NAMALWA (cell line): ENCODE data around the gene HMX1.

Experiments used
- DNase-seq: peaks from one replicate; pipeline ENCODE4 v3.0.0-alpha.2; 2015; ENCODE audit warnings: low spot score

HMX1 gene

DNA sequence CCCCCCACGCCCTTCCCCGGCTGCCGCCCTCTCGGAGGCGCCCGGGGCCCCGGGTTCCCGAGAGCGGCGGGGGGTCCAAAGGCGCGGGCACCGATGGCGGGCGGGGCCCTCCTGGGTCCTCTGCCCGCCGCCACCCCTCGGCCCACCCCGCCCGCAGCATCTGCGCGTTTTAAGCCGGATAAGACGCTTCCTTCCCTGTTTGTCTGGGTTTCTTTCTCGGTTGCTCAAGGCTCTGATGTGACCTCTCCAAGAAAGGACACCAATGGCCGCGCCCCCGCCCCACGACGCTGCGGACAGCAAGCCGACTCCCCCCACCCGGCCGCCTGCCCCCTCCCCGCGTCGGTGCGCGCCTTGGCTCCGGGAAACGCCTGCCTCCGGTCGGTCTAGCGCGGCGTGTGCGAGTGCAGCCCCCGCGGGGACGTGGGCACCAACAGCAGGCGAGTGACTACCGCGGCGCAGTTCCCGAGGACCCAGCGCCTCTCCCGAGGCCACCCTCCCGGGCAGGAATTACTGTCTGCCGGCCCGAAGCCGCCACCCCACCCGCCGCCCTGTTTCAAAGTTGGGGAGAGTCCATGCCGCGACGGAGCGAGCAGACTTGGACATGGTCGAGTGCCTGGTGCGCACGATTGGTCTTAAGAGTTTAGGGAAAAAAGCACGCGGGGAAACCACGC lies 21.1 kb upstream of the HMX1 start:
- no peak for DNase-seq

DNA sequence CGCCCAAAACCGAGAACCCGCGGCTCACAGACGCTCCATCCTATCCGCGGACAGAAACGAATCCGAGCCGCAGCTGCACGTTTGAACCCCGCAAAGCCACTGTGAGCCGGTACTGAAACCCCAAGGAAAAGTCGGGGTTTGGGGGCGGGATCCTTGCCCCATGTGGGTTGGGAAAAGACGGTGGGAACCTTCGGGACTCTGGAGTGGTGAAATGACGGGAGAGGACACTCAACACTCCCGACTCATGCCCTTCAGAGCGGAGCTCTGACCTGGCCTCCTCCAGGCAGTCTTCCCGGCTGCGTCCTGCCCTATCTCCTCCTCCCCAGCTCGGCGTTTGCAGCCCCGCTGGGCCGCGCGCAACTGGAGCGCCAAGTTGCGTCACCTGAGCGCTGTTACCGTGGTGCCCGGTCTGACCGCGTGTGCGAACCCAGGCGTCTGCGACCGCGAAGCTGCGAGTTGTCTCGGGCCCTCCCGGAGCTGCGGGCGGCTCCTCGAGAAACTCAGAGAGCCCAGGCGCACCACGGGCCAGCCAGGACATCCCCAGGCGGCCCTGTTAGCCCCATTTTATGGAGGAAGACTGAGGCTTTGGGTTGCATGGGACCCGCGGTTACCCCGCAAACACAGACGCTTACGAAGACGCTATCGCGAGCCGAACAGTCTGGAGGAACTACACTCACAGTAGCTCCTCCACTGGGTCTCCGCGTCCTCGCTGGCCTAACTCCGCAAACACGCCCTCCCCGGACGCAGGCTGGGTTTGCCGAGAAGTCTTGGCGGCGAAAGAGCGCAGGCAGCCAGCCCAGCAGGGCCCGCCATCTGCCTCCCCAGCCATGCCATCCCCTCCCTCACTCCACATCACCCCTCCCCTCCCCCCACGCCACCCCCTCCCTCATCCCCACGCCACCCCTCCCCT lies 20.3 kb upstream of the HMX1 start:
- DNase-seq: no peak

- DNase-seq: no peak
These were observed 19.6 kb upstream of the HMX1 start for GRCh38 chr4:8891255-8891645.

- DNase-seq: no peak
These were observed 17.2 kb upstream of the HMX1 start for GRCh38 chr4:8888856-8889255.

GRCh38 chr4:8886612-8887406 lies 15.2 kb upstream of the HMX1 start:
- DNase-seq: peak; percentile 33

GRCh38 chr4:8882239-8882638 lies 10.6 kb upstream of the HMX1 start:
- peak; percentile 30 for DNase-seq

DNA sequence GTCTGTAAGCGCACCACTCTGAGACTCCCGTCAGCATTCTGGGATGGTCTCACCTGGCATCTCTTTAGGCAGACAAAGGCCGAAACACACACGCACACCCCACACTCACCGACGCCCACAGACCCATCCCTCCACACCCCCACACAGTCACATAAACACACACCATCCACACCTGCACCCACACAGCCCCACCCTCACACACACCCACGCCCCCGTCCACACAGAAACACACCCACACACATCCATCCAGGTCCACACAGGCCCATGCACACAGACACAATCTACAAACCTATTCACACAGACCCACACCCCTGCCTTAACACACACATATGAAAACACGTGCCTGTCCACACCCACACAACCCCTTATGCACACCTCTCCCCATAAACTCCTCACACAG lies 9.2 kb upstream of the HMX1 start:
- DNase-seq: no peak

- no peak for DNase-seq
These were observed 7.9 kb upstream of the HMX1 start for GRCh38 chr4:8879574-8879973.

- no peak for DNase-seq
These were observed 6.8 kb upstream of the HMX1 start for GRCh38 chr4:8878421-8878820.

DNA sequence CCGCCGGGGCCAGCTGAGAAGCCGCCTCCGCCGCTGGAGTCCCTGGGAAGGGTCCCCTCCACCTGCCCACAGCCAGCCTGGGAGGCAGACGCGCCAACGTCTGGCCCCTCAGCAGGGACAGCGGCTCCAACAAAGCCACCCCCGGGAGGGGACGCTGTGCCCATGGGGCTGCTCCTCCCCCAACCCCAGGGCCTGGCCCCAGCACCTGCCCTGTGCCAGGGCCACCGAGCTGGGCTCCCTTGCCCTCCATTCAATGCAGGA lies 6.1 kb upstream of the HMX1 start:
- DNase-seq: no peak

DNA sequence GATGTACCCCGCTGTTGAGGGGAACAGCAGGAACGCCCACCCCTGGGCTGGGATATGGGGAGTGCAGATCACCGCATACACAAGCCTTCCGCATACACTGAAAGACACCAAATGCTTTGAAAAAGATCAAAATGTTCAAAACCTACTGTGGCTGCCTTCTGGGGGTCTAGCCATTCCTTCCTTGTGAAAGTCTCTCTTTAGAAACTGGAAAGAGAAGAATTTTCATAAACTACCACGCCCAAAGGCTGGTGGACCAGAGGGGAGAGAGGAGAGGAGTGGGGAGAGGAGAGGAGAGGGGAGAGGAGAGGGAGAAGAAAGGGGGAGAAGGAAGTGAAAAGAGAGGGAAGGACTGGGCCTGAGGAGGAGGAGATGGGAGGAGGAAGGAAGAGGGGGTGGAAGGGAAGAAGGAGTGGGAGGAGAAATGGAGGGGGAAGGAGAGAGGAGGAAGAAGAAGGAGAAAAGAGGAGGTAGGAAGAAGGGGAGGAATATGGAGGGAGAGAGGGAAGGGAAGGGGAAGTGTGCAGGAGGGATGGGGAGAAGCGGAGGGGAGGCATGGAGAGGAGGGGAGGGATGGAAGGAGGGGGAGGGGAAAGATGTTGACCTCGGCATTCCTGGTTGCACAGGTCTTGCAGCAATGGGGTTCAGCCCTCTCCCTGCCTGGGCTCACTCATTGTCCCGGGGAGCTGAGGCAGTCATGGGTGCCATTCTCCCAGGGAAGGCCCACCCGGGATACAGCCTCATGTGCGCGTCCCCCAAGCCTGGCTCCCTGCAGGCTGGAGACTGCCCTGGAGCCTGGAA lies 5.5 kb upstream of the HMX1 start:
- no peak for DNase-seq

- DNase-seq: peak; percentile 39
These were observed 3.4 kb upstream of the HMX1 start for GRCh38 chr4:8874896-8875680.

DNA sequence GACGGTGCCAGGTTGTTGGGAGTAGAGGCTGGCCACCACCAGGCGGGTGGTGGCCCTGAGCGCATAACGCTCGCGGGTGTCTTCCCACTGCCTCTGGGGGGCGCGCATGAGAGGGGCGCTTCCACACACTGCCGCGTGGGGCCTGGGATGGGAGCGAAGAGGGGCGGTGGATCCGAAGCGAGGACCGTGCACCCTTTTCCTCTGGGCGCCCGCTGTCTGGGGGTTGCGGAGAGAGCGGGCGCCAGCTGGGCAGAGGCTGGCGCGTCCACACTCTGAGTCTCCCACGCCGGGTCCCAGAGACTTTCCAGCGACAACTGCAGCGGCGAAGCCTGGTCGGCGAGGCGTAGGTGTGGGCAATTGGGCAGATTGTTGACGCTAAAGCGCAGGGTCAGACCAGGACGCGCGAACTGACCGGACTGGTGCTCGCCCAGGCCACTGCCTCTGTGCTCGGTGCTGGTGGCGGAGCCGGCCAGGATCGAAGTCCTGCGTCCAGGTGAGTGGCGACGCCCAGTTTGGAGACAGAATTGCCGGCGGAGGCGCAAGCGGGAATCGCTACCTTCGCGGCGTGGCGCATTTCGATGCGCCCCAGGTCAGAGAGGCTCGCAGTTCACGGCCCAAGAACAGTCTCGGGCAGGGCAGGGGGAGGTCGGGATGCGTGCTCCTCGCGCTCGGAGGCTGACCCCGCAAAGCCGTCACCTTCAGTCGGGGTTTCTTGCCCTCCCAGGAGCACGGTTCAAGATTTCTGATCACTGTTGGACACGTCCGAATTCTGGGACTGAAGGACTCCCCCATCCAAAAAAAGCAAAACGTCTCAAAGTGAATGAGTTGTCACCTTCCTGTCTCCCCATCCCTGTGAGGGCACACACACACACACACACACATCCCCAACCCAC lies 2.6 kb upstream of the HMX1 start:
- no peak for DNase-seq

- no peak for DNase-seq
These were observed 1.0 kb upstream of the HMX1 start for GRCh38 chr4:8872402-8873291.

GRCh38 chr4:8870647-8871416 lies 807 bp downstream of the HMX1 start:
- no peak for DNase-seq

GRCh38 chr4:8869898-8870646 lies 1.6 kb downstream of the HMX1 start:
- no peak for DNase-seq

DNA sequence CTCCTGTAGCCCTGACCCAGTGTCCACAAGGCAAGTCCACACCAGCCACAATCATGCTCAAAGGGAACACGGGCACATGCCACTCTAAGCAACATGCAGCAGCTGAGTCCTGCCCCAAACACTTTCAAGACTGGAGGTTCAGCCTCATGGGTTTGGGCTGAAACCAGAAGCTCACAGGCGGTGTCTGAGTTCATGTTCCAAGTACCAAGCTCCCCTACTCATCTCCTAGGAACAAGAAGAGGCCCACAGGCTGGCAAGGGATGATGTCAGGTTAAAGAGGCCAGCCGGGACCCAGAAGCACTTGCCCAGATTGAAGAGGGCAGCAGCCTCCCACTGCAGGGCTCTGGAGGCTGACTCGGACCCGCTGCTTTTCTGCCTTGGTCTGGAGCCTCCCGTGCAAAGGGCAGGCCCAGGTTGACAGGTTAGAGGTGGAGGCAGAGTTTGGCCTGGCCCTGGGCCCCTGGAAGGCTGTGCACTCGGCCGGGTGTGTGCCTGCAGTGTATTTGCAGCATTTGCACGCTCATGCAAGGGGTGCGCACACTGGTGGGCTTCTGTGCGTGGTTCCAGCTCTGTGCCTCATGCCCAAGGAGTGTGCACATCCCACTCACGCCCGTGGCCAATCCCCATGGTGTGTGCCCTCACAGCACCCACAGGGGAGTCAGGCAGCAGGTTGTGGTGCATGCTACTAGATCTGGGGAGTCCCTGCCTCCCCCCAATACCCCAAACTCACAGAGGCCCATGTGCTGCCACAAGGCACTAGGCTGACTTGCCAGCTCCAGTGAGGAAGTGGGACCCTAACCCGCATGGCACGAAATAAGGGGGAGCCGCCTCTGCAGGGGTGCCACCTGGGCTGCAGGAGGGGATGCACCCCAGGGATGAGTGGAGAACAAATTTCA lies 2.4 kb downstream of the HMX1 start:
- no peak for DNase-seq
